GM18909 (cell line): ENCODE results near the gene OR52E1.

Experiments used
- ATAC-seq: cut with Tn5 transposase; IDR thresholded peaks from one replicate; pipeline ENCODE4 v1.9.1; 2021; ENCODE audit warnings: mild to moderate bottlenecking; ENCODE audit not compliant: unreplicated experiment, poor library complexity

Gene OR52E1

GRCh38 chr11:5107285-5107684 is 37.9 kb downstream of the OR52E1 start:
- ATAC-seq = no peak

GRCh38 chr11:5115339-5115738 is 46.0 kb downstream of the OR52E1 start:
- no peak for ATAC-seq

GRCh38 chr11:5117588-5117987 is 48.2 kb downstream of the OR52E1 start:
- no peak for ATAC-seq

- no peak for ATAC-seq
These were observed 49.5 kb downstream of the OR52E1 start for GRCh38 chr11:5118893-5119292.
